H1 (cell line): ENCODE data around the gene CFAP74. TPM values are rescaled to one million over a fixed set of nuclear protein-coding genes. Genes with fewer than 3 reads are reported as not detected.
A peak's percentile ranks its signal among the peaks of the same experiment; 100 is the strongest.

Source experiments
- CTCF ChIA-PET: fragments of 300-600 bp; sonication (Branson Sonifier 250); formaldehyde crosslinking; loops from one replicate; lab custom pipeline; 2021; ENCODE audit not compliant: partially characterized antibody; lab: Charles Lee
- POLR2A ChIA-PET: fragments of 300-600 bp; sonication (Branson Sonifier 250); formaldehyde crosslinking; loops from one replicate; lab custom pipeline; 2021; ENCODE audit warnings: inconsistent platforms; ENCODE audit not compliant: partially characterized antibody; lab: Charles Lee
- DNase-seq, 2 experiments: peaks; one replicate each; pipeline versions ENCODE4 v3.0.0 to v3.0.0-alpha.2; 2010 to 2022; ENCODE audit warnings: low spot score in 2 of 2, low read depth in 1 of 2, mixed read lengths in 1 of 2
- FAIRE-seq: peaks from 2 replicates; lab custom pipeline; 2011; peaks lifted over from hg19 to GRCh38; lab: Jason Lieb, UNC
- H2AFZ ChIP-seq: 2 replicates; pipeline ENCODE4 v1.8.1; 2012; ENCODE audit warnings: low read length, inconsistent platforms
- H2AK5ac ChIP-seq: 2 replicates; pipeline ENCODE4 v1.6.1; 2013; ENCODE audit warnings: low read depth, low read length
- H2BK120ac ChIP-seq: replicated peaks from 2 replicates; pipeline ENCODE3; 2013; ENCODE audit warnings: low read depth, low read length, inconsistent platforms
- H2BK12ac ChIP-seq: 2 replicates; pipeline ENCODE4 v1.6.1; 2013; ENCODE audit warnings: low read depth, low read length
- H2BK15ac ChIP-seq: 2 replicates; pipeline ENCODE4 v1.6.1; 2013; ENCODE audit warnings: low read length
- H2BK20ac ChIP-seq: 2 replicates; pipeline ENCODE4 v1.6.1; 2013; ENCODE audit warnings: low read length
- H2BK5ac ChIP-seq: 2 replicates; pipeline ENCODE4 v1.6.1; 2013; ENCODE audit warnings: low read depth, low read length
- H3K14ac ChIP-seq: 2 replicates; pipeline ENCODE4 v1.6.1; 2013; ENCODE audit warnings: inconsistent platforms; ENCODE audit not compliant: insufficient read length
- H3K18ac ChIP-seq: 2 replicates; pipeline ENCODE4 v1.6.1; 2013; ENCODE audit warnings: low read length; ENCODE audit errors: extremely low read depth
- H3K23ac ChIP-seq: 2 replicates; pipeline ENCODE4 v1.6.1; 2013; ENCODE audit warnings: inconsistent platforms; ENCODE audit not compliant: insufficient read length
- H3K23me2 ChIP-seq: 2 replicates; pipeline ENCODE4 v1.6.1; 2013; ENCODE audit warnings: low read depth, low read length
- H3K27ac ChIP-seq: 2 replicates; pipeline ENCODE4 v1.6.1; 2011; ENCODE audit warnings: low read depth, low read length, inconsistent platforms
- H3K27me3 ChIP-seq, 4 experiments: replicated peaks in 1 of 4; 1 replicate in 1 of 4; 2 replicates in 3 of 4; pipeline versions ENCODE4 v1.6.1 to v1.8.1; 2011 to 2013; ENCODE audit warnings: low read length in 3 of 4, mild to moderate bottlenecking in 3 of 4, inconsistent platforms in 2 of 4, mixed read lengths in 2 of 4, moderate library complexity in 1 of 4; ENCODE audit not compliant: control insufficient read depth in 3 of 4, insufficient read depth in 3 of 4; ENCODE audit errors: extremely low read depth in 1 of 4
- H3K36me3 ChIP-seq, 4 experiments: 2 replicates each; pipeline versions ENCODE4 v1.6.1 to v1.8.1; 2011 to 2013; ENCODE audit warnings: mild to moderate bottlenecking in 4 of 4, low read length in 3 of 4, moderate library complexity in 2 of 4, control low read depth in 1 of 4, inconsistent platforms in 1 of 4; ENCODE audit not compliant: insufficient read depth in 4 of 4, control insufficient read depth in 2 of 4
- H3K4ac ChIP-seq: replicated peaks from 2 replicates; pipeline ENCODE3; 2013; ENCODE audit warnings: low read length, low read depth, mixed read lengths, inconsistent platforms; ENCODE audit not compliant: insufficient read length
- H3K4me1 ChIP-seq, 4 experiments: replicated peaks in 1 of 4; 1 replicate in 1 of 4; 2 replicates in 3 of 4; pipeline versions ENCODE4 v1.6.1 to v1.8.1; 2011 to 2013; ENCODE audit warnings: low read length in 3 of 4, inconsistent platforms in 2 of 4, mixed read lengths in 1 of 4; ENCODE audit not compliant: insufficient read depth in 4 of 4, control insufficient read depth in 3 of 4
- H3K4me2 ChIP-seq, 2 experiments: 2 replicates each; pipeline versions ENCODE4 v1.6.1 to v1.8.1; 2011 to 2013; ENCODE audit warnings: low read depth in 2 of 2, low read length in 2 of 2, control low read depth in 1 of 2, inconsistent platforms in 1 of 2, mild to moderate bottlenecking in 1 of 2; ENCODE audit not compliant: insufficient read depth in 1 of 2
- H3K4me3 ChIP-seq, 4 experiments: fragments of 200-600, 300-600 bp in 1 of 4; sonication (generic), shearing (Covaris generic), sonication (Bioruptor Twin) in 1 of 4; 2 replicates each; pipeline versions ENCODE4 v1.5.1 to v1.8.1; 2011 to 2016; ENCODE audit warnings: low read length in 4 of 4, low read depth in 3 of 4, control low read depth in 2 of 4, inconsistent platforms in 2 of 4, mild to moderate bottlenecking in 2 of 4, mixed read lengths in 1 of 4, moderate library complexity in 1 of 4; ENCODE audit not compliant: insufficient read depth in 2 of 4; ENCODE audit errors: extremely low read depth in 1 of 4
- H3K56ac ChIP-seq: replicated peaks from 2 replicates; pipeline ENCODE3; 2013; ENCODE audit warnings: low read depth, mild to moderate bottlenecking, mixed read lengths, low read length, inconsistent platforms; ENCODE audit not compliant: insufficient read length
- H3K79me1 ChIP-seq: 2 replicates; pipeline ENCODE4 v1.6.1; 2013; ENCODE audit warnings: low read depth, low read length, control low read depth
- H3K79me2 ChIP-seq, 2 experiments: 2 replicates each; pipeline versions ENCODE4 v1.6.1 to v1.8.1; 2012 to 2013; ENCODE audit warnings: low read length in 2 of 2, mild to moderate bottlenecking in 2 of 2, inconsistent platforms in 1 of 2; ENCODE audit not compliant: insufficient read depth in 2 of 2, control insufficient read depth in 1 of 2
- H3K9ac ChIP-seq, 4 experiments: replicated peaks in 1 of 4; 1 replicate in 1 of 4; 2 replicates in 3 of 4; pipeline versions ENCODE4 v1.6.1 to v1.8.1; 2011 to 2013; ENCODE audit warnings: low read depth in 3 of 4, low read length in 3 of 4, control low read depth in 2 of 4, mild to moderate bottlenecking in 2 of 4, moderate library complexity in 2 of 4, inconsistent platforms in 1 of 4; ENCODE audit errors: extremely low read depth in 1 of 4
- H3K9me3 ChIP-seq, 2 experiments: 2 replicates each; pipeline versions ENCODE4 v1.6.1 to v1.8.1; 2012 to 2013; ENCODE audit warnings: mild to moderate bottlenecking in 2 of 2, moderate library complexity in 2 of 2, control low read depth in 1 of 2, inconsistent platforms in 1 of 2, low read depth in 1 of 2, low read length in 1 of 2, mixed read lengths in 1 of 2; ENCODE audit not compliant: insufficient read depth in 2 of 2
- H4K20me1 ChIP-seq, 2 experiments: replicated peaks in 1 of 2; 2 replicates each; pipeline versions ENCODE3 to v1.8.1; 2011 to 2013; ENCODE audit warnings: inconsistent platforms in 2 of 2, low read length in 2 of 2, mild to moderate bottlenecking in 1 of 2; ENCODE audit not compliant: insufficient read depth in 2 of 2, control insufficient read depth in 1 of 2
- H4K5ac ChIP-seq: 2 replicates; pipeline ENCODE4 v1.6.1; 2013; ENCODE audit warnings: low read length, low read depth, mixed read lengths, inconsistent platforms; ENCODE audit not compliant: insufficient read length
- H4K8ac ChIP-seq: 2 replicates; pipeline ENCODE4 v1.8.0; 2013; ENCODE audit warnings: mild to moderate bottlenecking, moderate library complexity, low read length, inconsistent platforms; ENCODE audit not compliant: insufficient read depth; ENCODE audit errors: extremely low read depth
- H4K91ac ChIP-seq: replicated peaks from 2 replicates; pipeline ENCODE3; 2013; ENCODE audit warnings: low read length, mixed read lengths, inconsistent platforms; ENCODE audit not compliant: insufficient read length
- BACH1 ChIP-seq: IDR thresholded peaks from 2 replicates; pipeline ENCODE4 v1.6.1; 2012; ENCODE audit warnings: low read length, improper control_type of control experiment
- BRCA1 ChIP-seq: IDR thresholded peaks from 2 replicates; pipeline ENCODE4 v1.6.1; 2012; ENCODE audit warnings: low read depth, low read length, improper control_type of control experiment
- EGR1 ChIP-seq: IDR thresholded peaks from 2 replicates; pipeline ENCODE4 v1.6.1; 2011; ENCODE audit warnings: low read depth, low read length, borderline replicate concordance
- FOSL1 ChIP-seq: IDR thresholded peaks from 2 replicates; pipeline ENCODE4 v1.6.1; 2011; ENCODE audit warnings: mild to moderate bottlenecking, low read depth, low read length, moderate library complexity; ENCODE audit not compliant: insufficient read depth
- HDAC2 ChIP-seq, 2 experiments: fragments of 300-600 bp in 1 of 2; sonication (generic) in 1 of 2; IDR thresholded peaks; 2 replicates each; pipeline ENCODE4 v1.6.1; 2011 to 2012; ENCODE audit warnings: low read depth in 2 of 2, low read length in 2 of 2, mild to moderate bottlenecking in 2 of 2, moderate library complexity in 2 of 2, borderline replicate concordance in 1 of 2, inconsistent platforms in 1 of 2
- POLR2AphosphoS5 ChIP-seq: IDR thresholded peaks from 2 replicates; pipeline ENCODE4 v1.6.1; 2011; ENCODE audit warnings: low read depth, low read length
- POU5F1 ChIP-seq: IDR thresholded peaks from 2 replicates; pipeline ENCODE4 v1.6.1; 2011; ENCODE audit warnings: low read depth, mild to moderate bottlenecking, low read length, moderate library complexity
- RAD21 ChIP-seq, 2 experiments: IDR thresholded peaks in 1 of 2; conservative IDR thresholded peaks in 1 of 2; 2 replicates each; pipeline ENCODE4 v1.6.1; 2011; ENCODE audit warnings: low read depth in 2 of 2, low read length in 2 of 2, improper control_type of control experiment in 1 of 2, inconsistent platforms in 1 of 2, mild to moderate bottlenecking in 1 of 2, moderate library complexity in 1 of 2
- SIRT6 ChIP-seq: IDR thresholded peaks from one replicate; pipeline ENCODE4 v1.7.1; 2012; ENCODE audit warnings: low read length, inconsistent platforms
- SP2 ChIP-seq: IDR thresholded peaks from 2 replicates; pipeline ENCODE4 v1.6.1; 2012; ENCODE audit warnings: mild to moderate bottlenecking, low read length, inconsistent platforms
- TAF1 ChIP-seq: IDR thresholded peaks from 2 replicates; pipeline ENCODE4 v1.6.1; 2011; ENCODE audit warnings: mild to moderate bottlenecking, low read depth, low read length
- TBP ChIP-seq: IDR thresholded peaks from 2 replicates; pipeline ENCODE4 v1.6.1; 2011; ENCODE audit warnings: low read depth, low read length, improper control_type of control experiment
- TEAD4 ChIP-seq: IDR thresholded peaks from 2 replicates; pipeline ENCODE4 v1.6.1; 2012; ENCODE audit warnings: low read depth, low read length, inconsistent platforms, mixed read lengths
- WGBS, 2 experiments: shearing (Covaris generic) in 1 of 2; methylation state at CpG; one replicate each; pipeline versions ENCODE4 v1.1.6 to v1.1.7; 2013 to 2015; ENCODE audit warnings: low lambda C conversion rate in 2 of 2, mixed read lengths in 2 of 2, inconsistent platforms in 1 of 2, low coverage in 1 of 2, missing lambda C conversion rate in 1 of 2; ENCODE audit not compliant: insufficient replicate concordance in 2 of 2, insufficient coverage in 1 of 2, insufficient read length in 1 of 2; ENCODE audit errors: extremely low coverage in 1 of 2, missing lambda C conversion rate in 1 of 2; 5-methylcytosine and 5-hydroxymethylcytosine counted together
- polyA plus RNA-seq, 7 experiments: library from polyadenylated mRNA; depleted of rRNA in 3 of 7; stranded (reverse) in 5 of 7; unstranded in 2 of 7; fragments of >200 nt in 5 of 7; fragments of 200-250 nt in 2 of 7; gene quantifications; 1 replicate in 5 of 7; 2 replicates in 1 of 7; 4 replicates in 1 of 7; pipeline versions ENCODE4 v1.2.1 to v1.2.3, GENCODE V29; 2011 to 2013; ENCODE audit warnings: missing spikeins in 2 of 7, mixed read lengths in 2 of 7
- total RNA-seq: library from RNA; stranded (reverse); fragmentation: NEBNext Ultra II Directional; extraction: Animal tissue kit (Norgen Biotek cat#: 25700); gene quantifications from 2 replicates; pipeline ENCODE4 v1.2.1, GENCODE V29; 2021
- TF ChIP-seq, protein P1 (sequence below): IDR thresholded peaks from 2 replicates; pipeline ENCODE4 v1.6.1; 2011; ENCODE audit warnings: low read length, improper control_type of control experiment

CFAP74 gene
- total and polyA plus RNA-seq, 2 of the 8 experiments (the other 6 are each of a cell fraction or from before 2014, with no cell fraction given) = 0.09 to 0.20 TPM

- FAIRE-seq = no peak
Measured at GRCh38 chr1:1974834-1975233, 28.8 kb downstream of the CFAP74 start.

More at GRCh38 chr1:1974834-1975233, 28.8 kb downstream of the CFAP74 start:
- no peak overlapping the region for H2BK12ac ChIP-seq
- no peak for TF ChIP-seq BACH1
- TF ChIP-seq RAD21 (IDR thresholded peaks at IDR 0.05 in 1 of 2, conservative IDR thresholded peaks at IDR 0.05 in 1 of 2; ENCODE audit: low read depth in 2 of 2, low read length in 2 of 2) = no peak; a peak in 1 of 4 replicates
- TF ChIP-seq, protein P1, sequence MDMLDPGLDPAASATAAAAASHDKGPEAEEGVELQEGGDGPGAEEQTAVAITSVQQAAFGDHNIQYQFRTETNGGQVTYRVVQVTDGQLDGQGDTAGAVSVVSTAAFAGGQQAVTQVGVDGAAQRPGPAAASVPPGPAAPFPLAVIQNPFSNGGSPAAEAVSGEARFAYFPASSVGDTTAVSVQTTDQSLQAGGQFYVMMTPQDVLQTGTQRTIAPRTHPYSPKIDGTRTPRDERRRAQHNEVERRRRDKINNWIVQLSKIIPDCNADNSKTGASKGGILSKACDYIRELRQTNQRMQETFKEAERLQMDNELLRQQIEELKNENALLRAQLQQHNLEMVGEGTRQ = no peak
- TF ChIP-seq FOSL1 = no peak
- no peak for TF ChIP-seq SP2
- TF ChIP-seq TEAD4 = peak; percentile 72
- no peak for TF ChIP-seq POLR2AphosphoS5
- TF ChIP-seq BRCA1 = no peak
- no peak for TF ChIP-seq TAF1
- no peak for TF ChIP-seq POU5F1
- TF ChIP-seq TBP = no peak
- no peak for TF ChIP-seq HDAC2 (IDR thresholded peaks at IDR 0.05; ENCODE audit: borderline replicate concordance in 1 of 2, low read depth in 2 of 2, low read length in 2 of 2)
- no peak for TF ChIP-seq SIRT6
- TF ChIP-seq EGR1 = peak; percentile 59; the same call in 1 of the 2 replicates
- no peak overlapping the region for H2BK20ac ChIP-seq
- H3K9ac ChIP-seq = no peak overlapping the region
- no peaks in the 10 kb centered on the region for H3K27me3 ChIP-seq
- H2BK120ac ChIP-seq = no peak overlapping the region
- no peak overlapping the region for H2AFZ ChIP-seq
- no peak overlapping the region for H3K23ac ChIP-seq
- peaks cover 0 to 7% of the 10 kb centered on the region in 2 experiments for H4K20me1 ChIP-seq
- H3K4ac ChIP-seq = no peak overlapping the region
- H4K91ac ChIP-seq = no peak overlapping the region
- H3K4me1 ChIP-seq = no peaks in the 10 kb centered on the region
- H3K27ac ChIP-seq = no peak overlapping the region
- no peak overlapping the region for H3K14ac ChIP-seq
- CTCF ChIA-PET = interaction anchor here (1.6 to 2.9 kb wide), 2 partner anchors 14 to 31 kb away, joined by 3 to 12 read pairs; no protein-coding TSS in a partner anchor
- H3K79me1 ChIP-seq = peaks cover 5% of the 10 kb centered on the region
- POLR2A ChIA-PET = interaction anchor here (0.6 kb wide), 1 partner anchor 34 kb away, joined by 3 read pairs; no protein-coding TSS in a partner anchor
- H2AK5ac ChIP-seq = no peak overlapping the region
- H3K9me3 ChIP-seq = peaks cover 9 to 17% of the 10 kb centered on the region in 2 experiments; a peak in 2 of 4 replicates
- H2BK15ac ChIP-seq = no peak overlapping the region
- H3K4me2 ChIP-seq = no peak overlapping the region
- H3K36me3 ChIP-seq = no peaks in the 10 kb centered on the region; a peak in 1 of 8 replicates
- no peak overlapping the region for H3K56ac ChIP-seq
- no peak overlapping the region for H3K18ac ChIP-seq
- H4K8ac ChIP-seq = no peak overlapping the region
- H2BK5ac ChIP-seq = no peak overlapping the region
- WGBS, 2 experiments = 94% methylated on average over 22 of the region's 22 CpGs; no CpG with 5 or more reads in 1 of the 2 experiments
- no peaks in the 10 kb centered on the region for H3K79me2 ChIP-seq
- H4K5ac ChIP-seq = no peak overlapping the region
- no peak overlapping the region for H3K4me3 ChIP-seq
- no peak for DNase-seq
- H3K23me2 ChIP-seq = no peaks in the 10 kb centered on the region; the same call in 1 of the 2 replicates
